Raji (cell line): ENCODE measurements around the gene KLHDC8A.
A peak's percentile ranks its signal among the peaks of the same experiment; 100 is the strongest.

ENCODE experiments used
- POLR2A ChIP-seq: IDR thresholded peaks from 2 replicates; pipeline ENCODE4 v1.6.1; 2011; ENCODE audit warnings: low read depth, low read length, control low read depth; ENCODE audit not compliant: insufficient read depth

KLHDC8A gene

GRCh38 chr1:205338011-205338410 lies 18.7 kb downstream of the KLHDC8A start:
- TF ChIP-seq POLR2A = no peak

GRCh38 chr1:205337481-205337880 lies 19.2 kb downstream of the KLHDC8A start:
- no peak for TF ChIP-seq POLR2A

- no peak for TF ChIP-seq POLR2A
Measured at GRCh38 chr1:205335692-205336091, 21.0 kb downstream of the KLHDC8A start.

- TF ChIP-seq POLR2A = no peak
Measured at GRCh38 chr1:205332015-205332791, 24.5 kb downstream of the KLHDC8A start.

- TF ChIP-seq POLR2A = no peak
Measured at GRCh38 chr1:205330150-205330549, 26.6 kb downstream of the KLHDC8A start.

- TF ChIP-seq POLR2A = no peak
Measured at GRCh38 chr1:205329719-205330118, 27.0 kb downstream of the KLHDC8A start.

- TF ChIP-seq POLR2A = no peak
Measured at GRCh38 chr1:205328476-205328875, 28.2 kb downstream of the KLHDC8A start.

- TF ChIP-seq POLR2A = no peak
Measured at GRCh38 chr1:205326812-205327466, 29.8 kb downstream of the KLHDC8A start.

- TF ChIP-seq POLR2A = no peak
Measured at GRCh38 chr1:205325334-205325884, 31.3 kb downstream of the KLHDC8A start.

- TF ChIP-seq POLR2A = no peak
Measured at GRCh38 chr1:205324781-205325180, 31.9 kb downstream of the KLHDC8A start.

- TF ChIP-seq POLR2A = no peak
Measured at GRCh38 chr1:205323794-205324193, 32.9 kb downstream of the KLHDC8A start.

- TF ChIP-seq POLR2A = no peak
Measured at GRCh38 chr1:205321959-205322283, 34.8 kb downstream of the KLHDC8A start.

- TF ChIP-seq POLR2A = peak; percentile 93
Measured at GRCh38 chr1:205321162-205321958, 35.4 kb downstream of the KLHDC8A start, which contains the start of gene NUAK2. Gene NUAK2, minus strand, starts transcription at chr1:205321745. Its CDS starts 117 bp downstream, at chr1:205321628.

GRCh38 chr1:205319081-205320018 lies 37.4 kb downstream of the KLHDC8A start:
- 0 out of 2 replicates have a peak, but pooled peaks have one; percentile 12 for TF ChIP-seq POLR2A
